GM21825 (cell line): ENCODE results near the gene SECISBP2.
A peak's percentile ranks its signal among the peaks of the same experiment; 100 is the strongest.

Source experiments
- ATAC-seq: cut with Tn5 transposase; IDR thresholded peaks from one replicate; pipeline ENCODE4 v1.9.1; 2021; ENCODE audit warnings: mild to moderate bottlenecking, moderate library complexity; ENCODE audit not compliant: unreplicated experiment

SECISBP2 gene

DNA sequence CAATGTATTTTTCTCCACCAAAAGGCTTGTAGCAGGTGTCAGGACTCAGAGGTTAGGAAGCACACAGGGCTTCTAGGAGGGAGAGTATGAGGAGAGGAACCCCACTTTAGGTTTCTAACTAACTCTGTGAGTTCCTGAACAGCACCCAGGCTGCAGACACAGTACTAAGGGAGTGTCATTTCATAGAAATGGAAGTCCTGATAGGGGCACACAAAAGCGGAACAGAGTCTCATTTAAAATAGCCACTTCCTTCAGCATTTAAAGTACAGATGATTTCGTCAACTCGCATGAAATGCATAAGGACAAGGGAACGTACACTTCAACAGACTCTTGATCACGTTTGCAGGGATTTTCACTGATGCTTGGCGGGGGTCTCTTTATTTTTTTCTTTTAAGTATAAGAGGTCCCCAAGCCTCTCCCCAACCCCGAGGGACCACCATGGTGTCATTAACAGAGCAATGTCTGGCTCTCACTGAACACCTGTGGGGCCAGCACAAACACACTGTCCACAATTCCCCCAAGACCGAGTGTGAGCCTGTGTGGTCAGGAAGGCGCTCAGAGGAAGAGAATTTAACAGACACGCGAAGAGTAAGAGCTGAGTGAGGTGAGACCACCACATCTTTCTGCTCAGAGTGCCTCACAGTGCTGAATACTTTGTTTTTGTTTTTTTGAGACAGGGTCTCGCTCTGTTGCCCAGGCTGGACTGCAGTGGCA is 82.3 kb downstream of the SECISBP2 start:
- peak; percentile 70 for ATAC-seq

DNA sequence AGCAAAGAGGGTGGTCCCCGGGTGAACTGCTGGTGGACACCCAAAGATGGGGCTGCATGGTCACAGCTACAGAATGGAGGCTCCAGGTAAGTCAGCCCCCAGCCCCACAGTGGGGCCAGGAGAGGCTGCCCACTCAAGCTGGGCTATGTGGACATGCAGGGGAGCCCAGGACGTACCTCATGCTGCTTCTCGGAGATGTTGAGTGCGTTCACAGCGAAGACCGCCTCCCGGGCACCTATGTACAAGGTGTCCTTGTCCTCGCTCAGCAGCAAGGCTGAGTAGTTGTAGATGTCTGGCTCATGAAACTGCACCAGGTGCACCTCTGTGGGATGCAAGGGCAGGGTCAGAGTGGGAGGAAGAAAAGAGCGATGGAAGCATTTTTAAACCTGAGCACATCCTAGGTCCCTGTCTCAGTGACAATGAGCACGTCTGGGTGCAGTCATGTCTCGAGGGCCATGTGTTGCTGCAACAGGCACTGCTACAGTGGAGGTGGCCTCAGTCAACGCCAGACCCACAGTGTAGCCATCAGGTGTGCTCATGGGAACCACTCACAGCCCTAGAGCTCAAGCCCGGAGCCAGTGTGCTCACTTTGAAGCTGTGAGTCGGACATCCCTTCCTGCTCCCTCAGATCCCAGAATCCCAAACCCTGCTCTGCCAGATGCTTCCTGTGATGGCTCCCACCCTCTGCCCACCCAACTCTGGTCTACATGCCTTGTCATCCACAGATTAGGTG is 84.6 kb downstream of the SECISBP2 start:
- no peak for ATAC-seq

DNA sequence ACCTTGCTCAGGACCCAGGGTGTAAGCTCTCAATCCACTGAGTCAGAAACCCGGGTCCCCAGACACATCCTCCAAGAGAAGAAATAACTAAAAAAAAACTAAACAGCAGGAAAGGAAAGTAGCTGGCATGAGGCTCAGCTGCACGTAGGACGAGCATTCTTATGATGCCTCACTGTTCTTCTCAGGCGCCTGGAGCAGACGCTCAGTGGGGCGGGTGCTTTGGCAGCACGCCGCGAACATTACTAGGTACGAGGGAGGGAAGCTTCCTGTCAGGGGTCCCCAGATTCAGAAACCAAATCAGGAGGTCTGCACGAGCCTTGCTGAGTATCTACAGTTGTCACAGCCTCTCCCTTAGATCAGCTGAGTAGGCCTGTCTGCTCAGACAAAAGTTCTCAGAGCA is 85.8 kb downstream of the SECISBP2 start:
- no peak for ATAC-seq

DNA sequence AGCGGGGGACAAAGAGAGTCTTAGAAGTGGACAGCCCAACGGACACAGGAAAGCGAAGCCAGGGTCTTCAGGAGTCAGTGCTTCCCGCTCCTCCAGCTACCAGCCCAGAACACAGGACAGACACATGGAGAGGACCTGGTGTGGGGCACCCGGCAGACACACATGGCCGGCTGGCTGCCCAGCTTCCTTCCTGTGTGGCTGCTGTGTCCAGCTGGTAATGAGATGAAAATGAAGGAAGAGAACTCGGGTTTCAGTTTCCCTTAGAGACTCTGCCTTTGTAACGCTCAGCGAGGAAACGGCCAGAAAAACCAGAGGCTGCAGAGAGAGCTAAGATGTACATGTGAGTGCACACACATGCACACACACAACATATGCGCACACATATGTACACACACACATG is 87.5 kb downstream of the SECISBP2 start:
- peak; percentile 49 for ATAC-seq

DNA sequence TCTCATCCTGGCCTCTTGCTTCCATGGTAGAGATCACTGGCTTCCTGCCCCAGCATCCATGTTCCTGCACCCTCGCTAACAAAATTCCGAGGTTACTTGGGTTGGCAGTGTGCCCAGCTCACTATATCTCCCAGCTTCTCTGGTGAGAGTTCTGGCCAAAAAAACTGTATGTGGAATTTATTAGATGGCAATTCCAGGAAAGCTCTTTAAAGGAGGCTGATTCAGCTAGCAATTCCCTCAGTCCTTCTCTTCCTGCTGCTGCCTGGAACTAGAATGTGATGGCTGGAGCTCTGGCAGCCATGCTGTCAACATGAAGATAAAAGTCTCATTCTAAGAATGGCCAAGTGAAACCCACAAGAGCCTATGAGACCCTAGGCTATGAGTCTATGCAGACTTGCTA is 88.8 kb downstream of the SECISBP2 start:
- no peak for ATAC-seq

DNA sequence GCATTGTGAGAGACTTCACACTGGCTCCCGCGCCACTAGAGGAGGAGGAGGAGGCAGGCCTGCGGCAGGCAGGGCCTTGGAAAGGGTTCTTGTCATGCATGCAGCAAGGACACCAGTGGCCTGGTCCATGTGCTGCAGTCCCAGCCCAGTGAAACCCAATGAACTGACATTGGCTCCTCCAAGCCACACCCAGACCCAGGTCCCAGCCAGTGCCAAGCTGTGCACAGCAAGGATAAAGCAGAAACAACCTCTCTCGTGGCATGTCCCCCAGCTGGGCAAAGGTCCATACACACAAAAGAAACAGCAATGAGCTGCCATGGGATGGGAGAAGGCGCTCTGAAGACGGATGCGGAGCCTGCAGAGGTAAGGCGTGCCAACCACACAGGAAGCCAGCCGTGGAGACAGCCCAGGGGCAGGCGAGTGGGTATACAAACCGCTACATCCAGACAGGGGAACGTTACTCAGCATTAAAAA is 90.4 kb downstream of the SECISBP2 start:
- ATAC-seq = peak; percentile 33
